ENCODE measurements around the gene IFT88. TPM values are rescaled to one million over a fixed set of nuclear protein-coding genes. Genes with fewer than 3 reads are reported as not detected.

Gene IFT88
- total RNA-seq, 1 experiment from 2014 or later = 12.3 TPM

DNA sequence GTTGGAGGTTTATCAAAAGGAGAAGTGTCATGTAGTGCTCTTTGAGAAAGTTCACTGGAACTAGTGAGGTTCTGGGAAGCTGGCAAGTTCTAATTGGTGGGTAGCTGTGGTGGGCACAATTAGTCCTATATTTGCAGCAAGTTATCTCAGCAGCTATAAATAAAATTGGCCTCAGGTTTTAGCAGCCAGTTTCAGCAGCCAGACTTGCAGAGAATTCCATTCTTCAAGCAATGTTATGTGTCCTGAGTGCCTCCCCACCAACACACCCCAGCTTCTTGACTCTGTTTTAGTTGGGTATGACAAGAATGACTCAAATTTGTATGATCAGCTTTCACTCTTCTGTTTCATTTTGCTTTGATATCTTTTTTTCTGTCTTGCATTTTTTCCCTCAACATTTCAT is 4.7 kb downstream of the IFT88 start:
- peaks cover 2% of the 10 kb centered on the region; the same call in 1 of the 2 replicates for H3K36me3 ChIP-seq (ENCODE audit: control insufficient read depth, insufficient read depth, low read length)
- TF ChIP-seq SIN3A (IDR thresholded peaks at IDR 0.05; ENCODE audit: borderline replicate concordance, insufficient read depth, low read depth, low read length) (no peak), TCF7L2 (IDR thresholded peaks at IDR 0.05; ENCODE audit: low read depth, low read length) (no peak), REST (IDR thresholded peaks at IDR 0.05; ENCODE audit: insufficient read depth in 1 of 2, low read depth in 2 of 2, low read length in 1 of 2) (no peak), POLR2AphosphoS5 (IDR thresholded peaks at IDR 0.05; ENCODE audit: low read depth, low read length) (no peak), CTCF (IDR thresholded peaks at IDR 0.05) (no peak)
- no peak overlapping the region for H3K27ac ChIP-seq (ENCODE audit: low read length)
- POLR2A ChIA-PET = interaction anchor here (0.6 kb wide), 1 partner anchor 31 kb away, joined by 6 read pairs; no protein-coding TSS in a partner anchor
- peaks cover 2% of the 10 kb centered on the region; the same call in 1 of the 2 replicates for H3K9me3 ChIP-seq (ENCODE audit: control insufficient read depth, insufficient read depth, low read depth, low read length)
- in situ Hi-C loops (cut with HindIII; ENCODE audit: low pct_unique_long_range_greater_than_20kb, low sequenced_read_pairs) (no loop called here), intact Hi-C loops (cut with micrococcal nuclease; ENCODE audit: unreplicated experiment) (no loop called here)
- H3K27me3 ChIP-seq (ENCODE audit: control insufficient read depth, insufficient read depth, low read length) = no peaks in the 10 kb centered on the region
- H3K4me3 ChIP-seq (ENCODE audit: low read depth in 2 of 2, low read length in 2 of 2) = no peak overlapping the region
- H3K4me1 ChIP-seq (ENCODE audit: control insufficient read depth, insufficient read depth, low read length) = 0 out of 2 replicates have a peak, but pooled peaks cover 4% of the 10 kb centered on the region
- ATAC-seq (no peak), DNase-seq (ENCODE audit: low read depth, low spot score) (no peak)
- no TSS peak for BruUV-seq (replicated peaks)
- CTCF ChIA-PET = no interaction called here

- H3K9me3 ChIP-seq (ENCODE audit: control insufficient read depth, insufficient read depth, low read depth, low read length) = peaks cover 2% of the 10 kb centered on the region; the same call in 1 of the 2 replicates
- no peaks in the 10 kb centered on the region for H3K36me3 ChIP-seq (ENCODE audit: control insufficient read depth, insufficient read depth, low read length)
- no TSS peak for BruUV-seq (replicated peaks)
- no peak overlapping the region for H3K27ac ChIP-seq (ENCODE audit: low read length)
- CTCF ChIA-PET = no interaction called here
- ATAC-seq (no peak), DNase-seq (ENCODE audit: low read depth, low spot score) (no peak)
- POLR2A ChIA-PET = no interaction called here
- TF ChIP-seq CTCF (IDR thresholded peaks at IDR 0.05) (no peak), TCF7L2 (IDR thresholded peaks at IDR 0.05; ENCODE audit: low read depth, low read length) (no peak), POLR2AphosphoS5 (IDR thresholded peaks at IDR 0.05; ENCODE audit: low read depth, low read length) (no peak), REST (IDR thresholded peaks at IDR 0.05; ENCODE audit: insufficient read depth in 1 of 2, low read depth in 2 of 2, low read length in 1 of 2) (no peak), SIN3A (IDR thresholded peaks at IDR 0.05; ENCODE audit: borderline replicate concordance, insufficient read depth, low read depth, low read length) (no peak)
- H3K4me1 ChIP-seq (ENCODE audit: control insufficient read depth, insufficient read depth, low read length) = 0 out of 2 replicates have a peak, but pooled peaks cover 2% of the 10 kb centered on the region
- intact Hi-C loops (cut with micrococcal nuclease; ENCODE audit: unreplicated experiment) (no loop called here), in situ Hi-C loops (cut with HindIII; ENCODE audit: low pct_unique_long_range_greater_than_20kb, low sequenced_read_pairs) (no loop called here)
- H3K4me3 ChIP-seq (ENCODE audit: low read depth in 2 of 2, low read length in 2 of 2) = no peak overlapping the region
- H3K27me3 ChIP-seq (ENCODE audit: control insufficient read depth, insufficient read depth, low read length) = no peaks in the 10 kb centered on the region
Observed at GRCh38 chr13:20573186-20573585, 6.2 kb downstream of the IFT88 start.

Measured in Panc1 (cell line).